Measurements from ENCODE around the gene MYF6. TPM values are rescaled to one million over a fixed set of nuclear protein-coding genes. Genes with fewer than 3 reads are reported as not detected.

MYF6 gene
- total and polyA plus RNA-seq, 2 of the 8 experiments (the other 6 are each of a cell fraction or from before 2014, with no cell fraction given), result 0.39 TPM; not detected in 1

- no peak for TF ChIP-seq SUZ12 (IDR thresholded peaks at IDR 0.05; ENCODE audit: low read length)
- TF ChIP-seq NRF1 (IDR thresholded peaks at IDR 0.05; ENCODE audit: low read depth, low read length), result no peak
- TF ChIP-seq GABPA (IDR thresholded peaks at IDR 0.05; ENCODE audit: borderline replicate concordance, insufficient read depth, low read length), result no peak
- no peak for TF ChIP-seq POU5F1 (IDR thresholded peaks at IDR 0.05; ENCODE audit: low read depth, low read length)
- no peak for TF ChIP-seq SP1 (IDR thresholded peaks at IDR 0.05; ENCODE audit: low read depth, low read length)
- no peak for TF ChIP-seq ATF3 (IDR thresholded peaks at IDR 0.05; ENCODE audit: insufficient read depth, low read depth, low read length)
Observed at GRCh38 chr12:80716696-80717469, 9.4 kb downstream of the MYF6 start, which contains the start of gene MYF5 (continued).

Data from H1 (cell line).